Thoracic aorta (tissue), 2 donors: ENCODE measurements around the gene TTC39B. TPM values are rescaled to one million over a fixed set of nuclear protein-coding genes. Genes with fewer than 3 reads are reported as not detected.

Experiments
- ATAC-seq: fragments of 150-250 bp; one replicate; pipeline ENCODE4 v1.8.0; 2017; ENCODE audit warnings: low read depth; ENCODE audit not compliant: insufficient number of reproducible peaks, low FRiP score
- DNase-seq: peaks from one replicate; pipeline ENCODE4 v3.0.0-alpha.2; 2020; ENCODE audit warnings: low spot score
- H3K27ac ChIP-seq, 2 donors: fragments of 200-600 bp; sonication (generic); 1 replicate in 1 of 2; 2 replicates in 1 of 2; pipeline ENCODE4 v1.5.1; 2016; ENCODE audit warnings: mild to moderate bottlenecking in 2 of 2, moderate library complexity in 2 of 2
- H3K27me3 ChIP-seq: fragments of 200-600 bp; sonication (generic); replicated peaks from 2 replicates; pipeline ENCODE4 v1.6.0; 2016; ENCODE audit warnings: mild to moderate bottlenecking; ENCODE audit not compliant: insufficient read depth
- H3K36me3 ChIP-seq: fragments of 200-600 bp; sonication (generic); one replicate; pipeline ENCODE4 v1.5.1; 2016
- H3K4me1 ChIP-seq, 2 donors: fragments of 200-600 bp; sonication (generic); 1 replicate in 1 of 2; 2 replicates in 1 of 2; pipeline versions ENCODE4 v1.5.1 to v1.6.0; 2016; ENCODE audit warnings: low read depth in 2 of 2, mild to moderate bottlenecking in 1 of 2; ENCODE audit not compliant: control insufficient read depth in 1 of 2
- H3K4me3 ChIP-seq: fragments of 200-600 bp; sonication (generic); 2 replicates; pipeline ENCODE4 v1.5.1; 2016; ENCODE audit warnings: mild to moderate bottlenecking
- H3K9me3 ChIP-seq: fragments of 200-600 bp; sonication (generic); 2 replicates; pipeline ENCODE4 v1.5.1; 2016
- total RNA-seq, 2 donors: library from RNA; depleted of rRNA; stranded (reverse); fragments of >200 nt; gene quantifications; one replicate each; pipeline versions ENCODE4 v1.1.0 to v1.2.3, GENCODE V29; 2016
- TF ChIP-seq, protein P1 (sequence below): fragments of 200-600 bp; sonication (generic); IDR thresholded peaks from one replicate; pipeline ENCODE4 v1.5.1; 2019; ENCODE audit warnings: antibody characterized with exemption

The TTC39B gene
- total RNA-seq, 2 donors from 2014 or later: 24.2 to 46.7 TPM

DNA sequence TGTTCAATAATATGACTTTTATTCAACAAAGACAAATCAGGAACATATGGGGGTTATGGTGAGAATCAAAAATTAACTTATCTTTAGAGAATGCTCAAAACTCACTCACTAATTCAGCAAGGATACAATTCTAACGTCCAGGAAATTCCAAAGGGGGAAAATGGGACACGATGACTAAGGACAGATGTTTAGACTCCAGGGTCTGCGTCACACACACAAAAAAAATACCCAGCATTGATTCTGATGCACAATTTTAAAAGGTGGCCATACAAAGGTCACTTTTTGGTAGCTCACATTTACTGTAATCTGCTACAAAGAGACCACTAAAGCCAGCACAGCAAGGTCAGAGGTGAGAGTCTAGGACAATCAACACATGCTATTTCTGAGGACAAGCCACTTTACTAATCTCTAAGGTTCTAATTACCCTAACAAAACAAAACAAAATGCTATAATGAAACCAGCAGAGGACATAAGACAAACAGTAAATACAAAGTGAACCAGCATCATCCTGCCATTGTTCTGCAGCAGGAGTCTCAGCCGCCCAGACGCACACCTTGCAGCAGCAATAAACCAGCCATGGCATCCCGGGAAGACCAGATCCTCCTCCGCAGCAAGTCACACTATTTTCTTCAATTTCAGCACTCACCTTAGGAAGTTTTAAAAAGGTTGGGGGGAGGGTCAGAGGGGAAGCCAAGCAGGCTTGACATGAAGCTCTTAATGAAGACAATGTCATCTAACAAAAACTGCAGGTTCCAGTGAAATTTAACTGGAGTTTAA is 57.8 kb downstream of the TTC39B start:
- Histone ChIP-seq H3K27me3 (no peaks in the 10 kb centered on the region), H3K36me3 (no peaks in the 10 kb centered on the region), H3K9me3 (no peaks in the 10 kb centered on the region), H3K4me3 (peak overlapping the region; percentile 31), H3K27ac (peak overlapping the region; percentile 65 to 80), H3K4me1 (peaks cover 20 to 65% of the 10 kb centered on the region in 2 donors)
- TF ChIP-seq, protein P1, sequence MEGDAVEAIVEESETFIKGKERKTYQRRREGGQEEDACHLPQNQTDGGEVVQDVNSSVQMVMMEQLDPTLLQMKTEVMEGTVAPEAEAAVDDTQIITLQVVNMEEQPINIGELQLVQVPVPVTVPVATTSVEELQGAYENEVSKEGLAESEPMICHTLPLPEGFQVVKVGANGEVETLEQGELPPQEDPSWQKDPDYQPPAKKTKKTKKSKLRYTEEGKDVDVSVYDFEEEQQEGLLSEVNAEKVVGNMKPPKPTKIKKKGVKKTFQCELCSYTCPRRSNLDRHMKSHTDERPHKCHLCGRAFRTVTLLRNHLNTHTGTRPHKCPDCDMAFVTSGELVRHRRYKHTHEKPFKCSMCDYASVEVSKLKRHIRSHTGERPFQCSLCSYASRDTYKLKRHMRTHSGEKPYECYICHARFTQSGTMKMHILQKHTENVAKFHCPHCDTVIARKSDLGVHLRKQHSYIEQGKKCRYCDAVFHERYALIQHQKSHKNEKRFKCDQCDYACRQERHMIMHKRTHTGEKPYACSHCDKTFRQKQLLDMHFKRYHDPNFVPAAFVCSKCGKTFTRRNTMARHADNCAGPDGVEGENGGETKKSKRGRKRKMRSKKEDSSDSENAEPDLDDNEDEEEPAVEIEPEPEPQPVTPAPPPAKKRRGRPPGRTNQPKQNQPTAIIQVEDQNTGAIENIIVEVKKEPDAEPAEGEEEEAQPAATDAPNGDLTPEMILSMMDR: no peak
- DNase-seq (no peak), ATAC-seq (peak; percentile 52)

DNA sequence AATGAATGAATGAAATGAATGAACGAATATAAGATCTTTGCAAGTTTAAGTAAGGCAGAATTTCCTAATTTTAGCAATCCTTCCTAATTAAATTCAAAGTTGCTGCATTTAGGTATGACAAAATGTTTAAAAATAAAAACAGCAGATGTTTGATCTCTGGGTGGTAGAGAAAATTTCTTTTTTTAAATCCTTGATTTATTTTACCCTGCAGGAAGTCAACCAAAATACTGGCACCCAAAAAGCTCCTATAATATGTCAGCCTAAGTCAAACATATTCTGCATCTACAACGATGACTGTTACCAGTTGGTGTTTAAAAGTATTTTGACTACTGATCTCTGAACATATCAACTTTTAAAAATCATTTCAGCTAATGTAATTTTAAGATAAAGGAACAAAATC is 58.4 kb downstream of the TTC39B start:
- Histone ChIP-seq H3K36me3 (no peaks in the 10 kb centered on the region), H3K4me1 (peaks cover 26 to 70% of the 10 kb centered on the region in 2 donors), H3K27ac (peak overlapping the region; percentile 65 to 80), H3K27me3 (no peaks in the 10 kb centered on the region), H3K4me3 (peak overlapping the region; percentile 31), H3K9me3 (no peaks in the 10 kb centered on the region)
- DNase-seq (no peak), ATAC-seq (no peak)
- TF ChIP-seq, protein P1: no peak

DNA sequence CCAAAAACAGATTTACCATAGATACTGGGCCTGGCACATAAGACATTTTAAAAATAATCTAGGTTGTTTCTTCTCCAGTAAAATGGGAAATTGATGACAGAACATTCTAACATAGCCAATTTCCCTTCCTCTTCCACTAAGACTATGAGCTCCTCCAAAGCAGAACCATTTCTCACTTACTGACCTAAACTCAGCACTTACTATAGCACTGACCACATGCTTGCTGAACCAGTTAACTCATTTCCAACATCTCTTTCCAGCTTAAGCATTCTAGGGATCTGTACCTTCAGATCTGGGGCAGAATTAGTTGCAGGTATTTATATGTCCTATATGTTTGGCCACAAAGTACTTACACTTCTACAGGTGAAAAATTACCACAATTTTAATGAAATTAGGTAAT is 58.9 kb downstream of the TTC39B start:
- Histone ChIP-seq H3K4me3 (peak overlapping the region; percentile 31), H3K4me1 (peaks cover 28 to 70% of the 10 kb centered on the region in 2 donors), H3K27ac (peak overlapping the region in 1 of 2 donors; percentile 80), H3K36me3 (no peaks in the 10 kb centered on the region), H3K27me3 (no peaks in the 10 kb centered on the region), H3K9me3 (no peaks in the 10 kb centered on the region)
- TF ChIP-seq, protein P1: no peak
- ATAC-seq (no peak), DNase-seq (no peak)

DNA sequence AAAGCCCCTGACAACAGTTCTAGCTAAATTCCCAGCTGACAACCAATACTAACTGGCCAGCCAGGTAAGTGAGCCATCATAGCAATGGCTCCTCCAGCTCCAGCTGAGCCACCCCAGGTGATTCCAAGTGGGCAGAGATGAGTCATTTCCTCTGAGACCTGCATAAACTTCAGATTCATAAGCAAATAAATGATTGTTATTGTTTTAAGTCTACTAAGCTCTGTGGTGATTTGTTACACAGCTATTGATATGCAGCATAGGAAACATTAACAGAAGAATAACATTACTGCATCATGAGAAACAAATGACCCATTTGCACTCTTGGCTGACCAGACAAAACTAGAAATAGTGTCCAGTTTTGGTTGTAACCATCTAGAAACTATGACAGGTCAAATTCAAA is 60.3 kb downstream of the TTC39B start:
- ATAC-seq (no peak), DNase-seq (no peak)
- no peak overlapping the region for H3K4me3 ChIP-seq
- no peaks in the 10 kb centered on the region for H3K27me3 ChIP-seq
- TF ChIP-seq, protein P1: no peak
- H3K4me1 ChIP-seq: peaks cover 38 to 82% of the 10 kb centered on the region in 2 donors
- H3K9me3 ChIP-seq: no peaks in the 10 kb centered on the region
- H3K27ac ChIP-seq: peak overlapping the region; percentile 39 to 80
- no peaks in the 10 kb centered on the region for H3K36me3 ChIP-seq

DNA sequence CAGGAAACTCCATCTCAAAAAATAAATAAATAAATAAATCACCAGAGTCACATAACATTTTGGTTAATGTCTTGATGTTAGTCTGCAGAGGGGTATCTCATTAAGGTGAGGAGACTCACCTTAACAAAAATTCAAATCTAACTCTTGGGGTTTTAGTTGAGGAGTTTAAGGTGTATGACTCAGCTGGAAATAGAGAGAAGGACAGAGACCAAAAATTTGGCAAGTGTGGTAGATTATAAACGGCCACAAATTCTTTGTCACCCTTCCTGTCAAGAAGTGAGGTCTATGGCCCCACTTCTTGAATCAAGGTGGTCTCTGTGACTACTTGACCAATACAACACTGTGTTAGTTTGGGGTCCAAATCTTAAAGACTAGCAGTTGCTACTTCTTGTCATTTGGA is 60.8 kb downstream of the TTC39B start:
- no peak overlapping the region for H3K4me3 ChIP-seq
- DNase-seq (no peak), ATAC-seq (no peak)
- no peaks in the 10 kb centered on the region for H3K9me3 ChIP-seq
- peak overlapping the region; percentile 32 to 80 for H3K27ac ChIP-seq
- TF ChIP-seq, protein P1: no peak
- peaks cover 40 to 87% of the 10 kb centered on the region in 2 donors for H3K4me1 ChIP-seq
- H3K27me3 ChIP-seq: no peaks in the 10 kb centered on the region
- H3K36me3 ChIP-seq: no peaks in the 10 kb centered on the region
